GM18499 (cell line): ENCODE data around the gene TCF12.
A peak's percentile ranks its signal among the peaks of the same experiment; 100 is the strongest.

Experiments
- ATAC-seq: cut with Tn5 transposase; IDR thresholded peaks from one replicate; pipeline ENCODE4 v1.9.1; 2021; ENCODE audit warnings: moderate number of reproducible peaks; ENCODE audit not compliant: insufficient read depth, unreplicated experiment

TCF12 gene

GRCh38 chr15:56918046-56918938, at the start of gene TCF12:
TSS of gene TCF12 (plus strand) at chr15:56918644. CDS start at chr15:56919914, 1,270 bp downstream.
- ATAC-seq = peak; percentile 57

GRCh38 chr15:56869573-56869972, 48.9 kb upstream of the TCF12 start:
- no peak for ATAC-seq

- no peak for ATAC-seq
These were observed 47.3 kb upstream of the TCF12 start for GRCh38 chr15:56871185-56871584.

- ATAC-seq = no peak
These were observed 46.6 kb upstream of the TCF12 start for GRCh38 chr15:56871867-56872266.

GRCh38 chr15:56877255-56877970, 41.0 kb upstream of the TCF12 start:
- ATAC-seq = no peak

- ATAC-seq = no peak
These were observed 38.9 kb upstream of the TCF12 start for GRCh38 chr15:56879502-56879901.

GRCh38 chr15:56883088-56883487, 35.4 kb upstream of the TCF12 start:
- ATAC-seq = no peak

GRCh38 chr15:56886363-56886931, 32.0 kb upstream of the TCF12 start:
- ATAC-seq = no peak

GRCh38 chr15:56886932-56887781, 31.3 kb upstream of the TCF12 start:
- no peak for ATAC-seq

- ATAC-seq = no peak
These were observed 30.5 kb upstream of the TCF12 start for GRCh38 chr15:56887782-56888438.

GRCh38 chr15:56890038-56890437, 28.4 kb upstream of the TCF12 start:
- ATAC-seq = no peak

- ATAC-seq = no peak
These were observed 26.5 kb upstream of the TCF12 start for GRCh38 chr15:56891852-56892440.

GRCh38 chr15:56892659-56893363, 25.6 kb upstream of the TCF12 start:
- ATAC-seq = no peak

GRCh38 chr15:56893364-56893678, 25.1 kb upstream of the TCF12 start:
- no peak for ATAC-seq

- no peak for ATAC-seq
These were observed 23.8 kb upstream of the TCF12 start for GRCh38 chr15:56894601-56895000.

- no peak for ATAC-seq
These were observed 16.5 kb upstream of the TCF12 start for GRCh38 chr15:56901931-56902330.

GRCh38 chr15:56906766-56907165, 11.7 kb upstream of the TCF12 start:
- no peak for ATAC-seq

GRCh38 chr15:56910801-56911200, 7.6 kb upstream of the TCF12 start:
- no peak for ATAC-seq

GRCh38 chr15:56913241-56913640, 5.2 kb upstream of the TCF12 start:
- ATAC-seq = no peak
